PC-3 (cell line): ENCODE measurements around the gene STK33. TPM values are rescaled to one million over a fixed set of nuclear protein-coding genes. Genes with fewer than 3 reads are reported as not detected.
"Not testable (repeated sequence)": the region's sequence is repeated elsewhere in the genome, so short reads cannot be mapped to it uniquely, and the experiment has no call there.

ENCODE experiments used
- ATAC-seq: fragments of 200-7000 bp; cut with Tn5 transposase; 2 replicates; pipeline ENCODE4 v1.9.1; 2020; ENCODE audit warnings: mild to moderate bottlenecking, moderate library complexity
- BruUV-seq: library from RNA; stranded (reverse); fragments of 400-500 nt; replicated peaks from 2 replicates; lab custom pipeline; 2021; lab: Mats Ljungman, UMichigan
- CTCF ChIA-PET: fragments of 300-600 bp; sonication (Branson Sonifier 250); formaldehyde crosslinking; loops from one replicate; lab custom pipeline; 2022; ENCODE audit warnings: antibody characterized with exemption; lab: Charles Lee
- POLR2A ChIA-PET: fragments of 300-600 bp; sonication (Branson Sonifier 250); formaldehyde crosslinking; loops from one replicate; lab custom pipeline; 2022; ENCODE audit warnings: antibody characterized with exemption; ENCODE audit not compliant: unreplicated experiment; lab: Charles Lee
- DNase-seq: peaks from one replicate; pipeline ENCODE4 v3.0.0-alpha.2; 2015
- H2AFZ ChIP-seq: fragments of 300-600 bp; sonication (generic); 2 replicates; pipeline ENCODE4 v1.6.0; 2016; ENCODE audit warnings: antibody characterized with exemption, low read length
- H3F3A ChIP-seq: fragments of 300-600 bp; sonication (generic); one replicate; pipeline ENCODE4 v1.6.0; 2017; ENCODE audit warnings: antibody characterized with exemption, low read length, control low read depth, mild to moderate bottlenecking; ENCODE audit not compliant: unreplicated experiment
- H3K27ac ChIP-seq: fragments of 300-600 bp; sonication (generic); 2 replicates; pipeline ENCODE4 v1.5.1; 2016; ENCODE audit warnings: mild to moderate bottlenecking, low read length
- H3K27me3 ChIP-seq: fragments of 300-600 bp; sonication (generic); 2 replicates; pipeline ENCODE4 v1.6.1; 2016; ENCODE audit warnings: low read length, mixed read lengths
- H3K36me3 ChIP-seq: fragments of 300-600 bp; sonication (generic); 2 replicates; pipeline ENCODE4 v1.6.1; 2016; ENCODE audit warnings: low read depth, mixed run types, low read length, mixed read lengths
- H3K4me1 ChIP-seq: fragments of 300-600 bp; sonication (generic); 2 replicates; pipeline ENCODE4 v1.5.1; 2016; ENCODE audit warnings: low read length; ENCODE audit not compliant: insufficient read depth
- H3K4me2 ChIP-seq: fragments of 300-600 bp; sonication (generic); 2 replicates; pipeline ENCODE4 v1.6.0; 2016; ENCODE audit warnings: low read length
- H3K4me3 ChIP-seq: fragments of 300-600 bp; sonication (generic); 2 replicates; pipeline ENCODE4 v1.5.1; 2016; ENCODE audit warnings: mild to moderate bottlenecking, low read length, mixed read lengths
- H3K79me2 ChIP-seq: fragments of 300-600 bp; sonication (generic); 2 replicates; pipeline ENCODE4 v1.6.1; 2017; ENCODE audit warnings: low read length, mixed read lengths
- H3K9ac ChIP-seq: fragments of 300-600 bp; sonication (generic); 2 replicates; pipeline ENCODE4 v1.6.0; 2016; ENCODE audit warnings: mild to moderate bottlenecking, low read length
- H3K9me2 ChIP-seq: fragments of 300-600 bp; sonication (generic); replicated peaks from 2 replicates; pipeline ENCODE4 v1.6.1; 2016; ENCODE audit warnings: mixed run types, low read length, mixed read lengths
- H3K9me3 ChIP-seq: fragments of 300-600 bp; sonication (generic); 2 replicates; pipeline ENCODE4 v1.6.1; 2016; ENCODE audit warnings: low read length, mixed read lengths
- H4K20me1 ChIP-seq: fragments of 300-600 bp; sonication (generic); 2 replicates; pipeline ENCODE4 v1.6.1; 2016; ENCODE audit warnings: low read length, mixed read lengths
- CTCF ChIP-seq: fragments of 300-600 bp; sonication (generic); conservative IDR thresholded peaks from 2 replicates; pipeline ENCODE4 v1.5.1; 2017; ENCODE audit warnings: antibody characterized with exemption, low read depth, mild to moderate bottlenecking, low read length
- EZH2 ChIP-seq: fragments of 300-600 bp; sonication (generic); IDR thresholded peaks from one replicate; pipeline ENCODE4 v1.6.1; 2017; ENCODE audit warnings: antibody characterized with exemption, mild to moderate bottlenecking, low read length; ENCODE audit not compliant: unreplicated experiment
- EZH2phosphoT487 ChIP-seq: fragments of 300-600 bp; sonication (generic); IDR thresholded peaks from 2 replicates; pipeline ENCODE4 v1.6.1; 2018; ENCODE audit warnings: mild to moderate bottlenecking, antibody characterized with exemption, low read length, borderline replicate concordance
- intact Hi-C: fragments of 100-400 bp; cut with micrococcal nuclease; formaldehyde crosslinking; loops from 2 replicates; pipeline ENCODE4 v1.9.0; 2023
- total RNA-seq: library from RNA; depleted of rRNA; stranded (reverse); fragments of >200 nt; gene quantifications from 2 replicates; pipeline ENCODE4 v1.2.3, GENCODE V29; 2014

STK33 gene
- total RNA-seq, 1 experiment from 2014 or later = not detected

GRCh38 chr11:8477680-8478079 is 116.3 kb downstream of the STK33 start:
- H2AFZ ChIP-seq = no peak overlapping the region
- ATAC-seq = no peak
- no peaks in the 10 kb centered on the region for H3K4me1 ChIP-seq
- no peak overlapping the region for H3K27ac ChIP-seq
- DNase-seq = no peak
- no peaks in the 10 kb centered on the region for H3K79me2 ChIP-seq
- H3K9me3 ChIP-seq = no peaks in the 10 kb centered on the region
- no TSS peak for BruUV-seq
- no peaks in the 10 kb centered on the region for H3K9me2 ChIP-seq
- no peaks in the 10 kb centered on the region for H3K36me3 ChIP-seq
- intact Hi-C loops = no loop called here
- ChIA-PET POLR2A (no interaction called here), CTCF (no interaction called here)
- no peaks in the 10 kb centered on the region for H4K20me1 ChIP-seq
- TF ChIP-seq EZH2 (no peak), CTCF (no peak), EZH2phosphoT487 (no peak)
- H3K27me3 ChIP-seq = peaks cover 50% of the 10 kb centered on the region
- H3F3A ChIP-seq = no peaks in the 10 kb centered on the region
- H3K4me3 ChIP-seq = no peak overlapping the region
- no peak overlapping the region for H3K4me2 ChIP-seq
- no peak overlapping the region for H3K9ac ChIP-seq

- H2AFZ ChIP-seq = no peak overlapping the region
- H3K4me1 ChIP-seq = no peaks in the 10 kb centered on the region
- no peaks in the 10 kb centered on the region for H3F3A ChIP-seq
- no peak overlapping the region for H3K9ac ChIP-seq
- intact Hi-C loops = no loop called here
- no peaks in the 10 kb centered on the region for H3K36me3 ChIP-seq
- BruUV-seq = no TSS peak
- DNase-seq (no peak), ATAC-seq (no peak)
- ChIA-PET CTCF (no interaction called here), POLR2A (no interaction called here)
- H3K9me3 ChIP-seq = no peaks in the 10 kb centered on the region
- no peaks in the 10 kb centered on the region for H4K20me1 ChIP-seq
- no peaks in the 10 kb centered on the region for H3K79me2 ChIP-seq
- no peak overlapping the region for H3K4me2 ChIP-seq
- no peak overlapping the region for H3K4me3 ChIP-seq
- no peaks in the 10 kb centered on the region for H3K9me2 ChIP-seq
- TF ChIP-seq CTCF (no peak), EZH2phosphoT487 (no peak), EZH2 (no peak)
- no peak overlapping the region for H3K27ac ChIP-seq
- H3K27me3 ChIP-seq = peaks cover 50% of the 10 kb centered on the region
Observed at GRCh38 chr11:8477151-8477550, 116.9 kb downstream of the STK33 start.

- H3K27ac ChIP-seq, DNase-seq, BruUV-seq, H3K9me2 ChIP-seq, ATAC-seq, intact Hi-C loops, H3K9me3 ChIP-seq, H2AFZ ChIP-seq, H3K79me2 ChIP-seq, H3K4me1 ChIP-seq, POLR2A ChIA-PET, H3K4me3 ChIP-seq, H3K36me3 ChIP-seq, H3K9ac ChIP-seq, H4K20me1 ChIP-seq, CTCF ChIA-PET, H3F3A ChIP-seq, H3K4me2 ChIP-seq: not testable (repeated sequence)
- peaks cover 20% of the 10 kb centered on the region for H3K27me3 ChIP-seq
Observed at GRCh38 chr11:8467806-8468205, 126.2 kb downstream of the STK33 start.

GRCh38 chr11:8467356-8467755 is 126.7 kb downstream of the STK33 start:
- H3K4me1 ChIP-seq, intact Hi-C loops, H2AFZ ChIP-seq, DNase-seq, H3K36me3 ChIP-seq, H3K27ac ChIP-seq, CTCF ChIA-PET, BruUV-seq, H3K9me2 ChIP-seq, ATAC-seq, H3K4me3 ChIP-seq, H3K9ac ChIP-seq, H3K4me2 ChIP-seq, H3K9me3 ChIP-seq, H3K79me2 ChIP-seq, H3F3A ChIP-seq, H4K20me1 ChIP-seq, POLR2A ChIA-PET: not testable (repeated sequence)
- H3K27me3 ChIP-seq = peaks cover 24% of the 10 kb centered on the region

- H3K27ac ChIP-seq, H3K9me2 ChIP-seq, H3K4me2 ChIP-seq, POLR2A ChIA-PET, ATAC-seq, CTCF ChIA-PET, H3K4me3 ChIP-seq, H2AFZ ChIP-seq, H3K9ac ChIP-seq, H3F3A ChIP-seq, H3K79me2 ChIP-seq, intact Hi-C loops, H4K20me1 ChIP-seq, H3K36me3 ChIP-seq, BruUV-seq, DNase-seq, H3K9me3 ChIP-seq, H3K4me1 ChIP-seq: not testable (repeated sequence)
- peaks cover 26% of the 10 kb centered on the region for H3K27me3 ChIP-seq
Observed at GRCh38 chr11:8466884-8467283, 127.1 kb downstream of the STK33 start.
